ENCODE data around the gene COL24A1. TPM values are rescaled to one million over a fixed set of nuclear protein-coding genes. Genes with fewer than 3 reads are reported as not detected.

COL24A1 gene
- total RNA-seq, 6 donors from 2014 or later, result 0.30 to 2.1 (median 0.68) TPM

DNA sequence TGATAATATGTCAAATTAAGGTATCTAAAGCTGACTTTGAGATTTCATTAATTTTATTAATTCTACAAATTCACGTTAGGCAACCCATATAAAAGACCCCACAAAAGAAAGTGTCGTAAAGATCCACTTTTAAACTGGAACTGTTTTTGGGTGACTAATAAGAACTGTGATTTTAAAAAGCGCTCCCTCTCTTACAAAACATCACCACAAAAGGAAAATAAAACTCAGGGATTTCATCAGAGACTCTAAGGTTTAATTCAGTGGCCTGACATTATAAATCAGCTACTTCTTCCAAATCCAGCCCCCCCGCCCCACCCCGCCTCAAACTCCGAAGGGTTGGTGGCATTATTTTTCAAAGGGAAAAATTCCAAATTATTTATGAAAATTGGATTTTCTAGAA, 2.7 kb downstream of the COL24A1 start:
- WGBS, 2 donors, result 85 to 94% methylated on average over 6 of the region's 6 CpGs
- Histone ChIP-seq H3K27me3 (peaks cover 0 to 11% (median 3%) of the 10 kb centered on the region in 4 donors), H3K4me1 (peaks cover 8 to 28% (median 20%) of the 10 kb centered on the region in 4 donors), H3K36me3 (no peaks in the 10 kb centered on the region), H3K4me3 (no peak overlapping the region), H3K9me3 (no peaks in the 10 kb centered on the region), H3K27ac (no peak overlapping the region)
- ATAC-seq (ENCODE audit: low FRiP score in 2 of 2) (no peak), DNase-seq (no peak)
- TF ChIP-seq POLR2A (IDR thresholded peaks at IDR 0.05), result no peak
- TF ChIP-seq POLR2AphosphoS5 (IDR thresholded peaks at IDR 0.05), result no peak
- TF ChIP-seq, protein P1, sequence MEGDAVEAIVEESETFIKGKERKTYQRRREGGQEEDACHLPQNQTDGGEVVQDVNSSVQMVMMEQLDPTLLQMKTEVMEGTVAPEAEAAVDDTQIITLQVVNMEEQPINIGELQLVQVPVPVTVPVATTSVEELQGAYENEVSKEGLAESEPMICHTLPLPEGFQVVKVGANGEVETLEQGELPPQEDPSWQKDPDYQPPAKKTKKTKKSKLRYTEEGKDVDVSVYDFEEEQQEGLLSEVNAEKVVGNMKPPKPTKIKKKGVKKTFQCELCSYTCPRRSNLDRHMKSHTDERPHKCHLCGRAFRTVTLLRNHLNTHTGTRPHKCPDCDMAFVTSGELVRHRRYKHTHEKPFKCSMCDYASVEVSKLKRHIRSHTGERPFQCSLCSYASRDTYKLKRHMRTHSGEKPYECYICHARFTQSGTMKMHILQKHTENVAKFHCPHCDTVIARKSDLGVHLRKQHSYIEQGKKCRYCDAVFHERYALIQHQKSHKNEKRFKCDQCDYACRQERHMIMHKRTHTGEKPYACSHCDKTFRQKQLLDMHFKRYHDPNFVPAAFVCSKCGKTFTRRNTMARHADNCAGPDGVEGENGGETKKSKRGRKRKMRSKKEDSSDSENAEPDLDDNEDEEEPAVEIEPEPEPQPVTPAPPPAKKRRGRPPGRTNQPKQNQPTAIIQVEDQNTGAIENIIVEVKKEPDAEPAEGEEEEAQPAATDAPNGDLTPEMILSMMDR (IDR thresholded peaks at IDR 0.05), result no peak
- TF ChIP-seq EP300 (IDR thresholded peaks at IDR 0.05), result no peak

DNA sequence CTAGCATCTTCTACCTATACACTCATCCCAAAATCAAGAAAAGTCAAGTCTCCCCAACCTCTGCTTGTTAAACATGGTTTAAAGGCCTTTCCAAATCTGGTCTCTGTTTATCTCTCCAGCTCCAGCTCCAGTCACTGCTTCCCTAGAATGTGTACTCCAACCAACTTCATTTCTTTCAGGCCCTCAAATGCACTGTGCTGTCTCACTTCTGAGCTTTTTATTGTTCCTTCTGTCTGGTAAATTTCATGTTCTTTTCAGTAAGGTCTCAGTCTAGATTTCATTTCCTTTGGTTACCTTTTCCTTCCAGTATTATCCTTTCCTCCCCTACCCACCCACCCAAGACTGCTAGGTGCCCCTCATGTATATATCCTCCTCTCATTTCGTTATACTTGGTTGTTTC, 3.7 kb downstream of the COL24A1 start:
- no peak for DNase-seq
- Histone ChIP-seq H3K9me3 (no peaks in the 10 kb centered on the region), H3K36me3 (no peaks in the 10 kb centered on the region), H3K27me3 (peaks cover 0 to 11% (median 3%) of the 10 kb centered on the region in 4 donors), H3K4me3 (no peak overlapping the region), H3K4me1 (peaks cover 8 to 28% (median 20%) of the 10 kb centered on the region in 4 donors), H3K27ac (no peak overlapping the region)
- TF ChIP-seq POLR2A (IDR thresholded peaks at IDR 0.05) (no peak), EP300 (IDR thresholded peaks at IDR 0.05) (no peak), POLR2AphosphoS5 (IDR thresholded peaks at IDR 0.05) (no peak)
- TF ChIP-seq, protein P1 (IDR thresholded peaks at IDR 0.05), result no peak
- WGBS, 2 donors, result 61 to 62% methylated on average over 1 of the region's 1 CpG
- no peak for ATAC-seq (ENCODE audit: low FRiP score in 2 of 2)

DNA sequence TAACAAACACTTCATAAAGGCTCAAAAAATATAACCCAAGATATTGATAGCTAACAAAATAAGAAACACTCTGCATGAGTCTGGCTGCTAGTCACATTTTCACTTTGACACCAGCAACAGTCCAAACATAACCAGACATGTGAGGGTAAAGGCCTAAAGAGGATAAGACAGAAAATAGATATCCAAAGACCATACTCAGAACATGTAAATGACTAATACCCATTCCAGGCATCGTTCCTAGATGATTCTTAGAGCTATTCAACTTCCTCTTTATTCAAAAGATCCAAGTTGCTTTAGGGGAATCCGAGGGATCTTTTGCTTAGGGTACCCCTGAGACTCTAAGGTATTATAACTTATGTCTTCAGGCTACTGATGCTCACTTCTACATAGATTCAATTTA, 5.1 kb downstream of the COL24A1 start:
- Histone ChIP-seq H3K36me3 (no peaks in the 10 kb centered on the region), H3K4me1 (peaks cover 8 to 20% (median 17%) of the 10 kb centered on the region in 4 donors), H3K27ac (no peak overlapping the region), H3K4me3 (no peak overlapping the region), H3K27me3 (peaks cover 0 to 11% (median 3%) of the 10 kb centered on the region in 4 donors), H3K9me3 (no peaks in the 10 kb centered on the region)
- no peak for DNase-seq
- no peak for ATAC-seq (ENCODE audit: low FRiP score in 2 of 2)
- TF ChIP-seq POLR2AphosphoS5 (IDR thresholded peaks at IDR 0.05) (no peak), EP300 (IDR thresholded peaks at IDR 0.05) (no peak), POLR2A (IDR thresholded peaks at IDR 0.05) (no peak)
- TF ChIP-seq, protein P1 (IDR thresholded peaks at IDR 0.05), result no peak
- 60 to 67% methylated on average over 2 of the region's 2 CpGs for WGBS, 2 donors

DNA sequence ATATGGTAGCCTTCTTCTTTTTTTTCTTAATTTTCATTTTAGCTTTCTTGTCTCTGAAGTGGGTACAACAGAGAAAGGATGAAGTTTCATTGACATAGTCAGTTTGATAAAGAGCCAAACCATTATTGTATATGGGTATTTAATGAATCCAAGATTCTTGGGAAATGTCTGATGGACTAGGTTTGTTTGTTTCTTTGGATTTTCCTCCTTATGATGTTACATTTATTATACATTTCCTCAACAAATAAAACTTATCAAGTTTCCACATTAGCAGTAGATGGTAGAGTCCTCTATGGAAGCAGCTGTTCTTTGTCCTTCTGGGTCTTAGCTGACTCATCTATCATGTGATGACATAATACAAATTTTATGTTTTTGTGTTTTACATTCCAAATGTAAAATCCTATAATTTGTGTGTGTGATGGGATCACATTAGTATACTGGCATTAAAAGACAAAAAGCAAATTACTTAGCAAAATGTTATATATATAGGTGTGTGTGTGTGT, 6.0 kb downstream of the COL24A1 start:
- DNase-seq (no peak), ATAC-seq (ENCODE audit: low FRiP score in 2 of 2) (no peak)
- Histone ChIP-seq H3K27ac (no peak overlapping the region), H3K9me3 (no peaks in the 10 kb centered on the region), H3K4me1 (peaks cover under 1 to 13% (median 9%) of the 10 kb centered on the region in 4 donors), H3K27me3 (peaks cover 0 to 8% (median 2%) of the 10 kb centered on the region in 4 donors), H3K36me3 (no peaks in the 10 kb centered on the region), H3K4me3 (no peak overlapping the region)
- no peak for TF ChIP-seq POLR2AphosphoS5 (IDR thresholded peaks at IDR 0.05)
- TF ChIP-seq, protein P1 (IDR thresholded peaks at IDR 0.05), result no peak
- no peak for TF ChIP-seq POLR2A (IDR thresholded peaks at IDR 0.05)
- TF ChIP-seq EP300 (IDR thresholded peaks at IDR 0.05), result no peak

DNA sequence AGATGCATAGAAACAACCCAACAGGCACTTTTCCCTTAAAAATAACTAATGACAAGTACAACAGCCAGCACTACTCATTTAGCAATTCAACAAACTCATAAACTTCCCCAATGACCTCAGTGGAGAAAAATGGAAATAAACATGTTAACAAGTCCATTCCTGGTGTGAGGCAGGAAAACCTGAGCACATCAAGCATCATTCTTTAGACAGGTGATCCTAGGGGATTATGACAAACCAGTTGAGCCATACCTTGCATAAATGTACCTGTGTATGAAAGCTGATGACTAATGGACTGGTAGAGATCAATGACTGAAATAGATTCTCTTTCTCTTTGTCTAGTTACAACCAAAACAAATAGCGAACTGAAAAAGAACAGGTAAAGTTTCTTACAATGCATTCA, 7.0 kb downstream of the COL24A1 start:
- TF ChIP-seq, protein P1 (IDR thresholded peaks at IDR 0.05), result no peak
- TF ChIP-seq EP300 (IDR thresholded peaks at IDR 0.05) (no peak), POLR2AphosphoS5 (IDR thresholded peaks at IDR 0.05) (no peak), POLR2A (IDR thresholded peaks at IDR 0.05) (no peak)
- WGBS, 2 donors, result 92 to 93% methylated on average over 1 of the region's 1 CpG
- no peak overlapping the region for H3K4me3 ChIP-seq

More for the DNA sequence above, 7.0 kb downstream of the COL24A1 start:
- no peaks in the 10 kb centered on the region for H3K9me3 ChIP-seq
- no peak for ATAC-seq (ENCODE audit: low FRiP score in 2 of 2)
- no peak for DNase-seq
- no peaks in the 10 kb centered on the region for H3K27me3 ChIP-seq
- H3K36me3 ChIP-seq, result no peaks in the 10 kb centered on the region
- H3K27ac ChIP-seq, result no peak overlapping the region
- H3K4me1 ChIP-seq, result peaks cover 0 to 3% (median 0%) of the 10 kb centered on the region in 4 donors

Measured in upper lobe of left lung (tissue), 6 donors.